ENCODE measurements around the gene ARVCF. TPM values are rescaled to one million over a fixed set of nuclear protein-coding genes. Genes with fewer than 3 reads are reported as not detected.

The ARVCF gene
- total RNA-seq, 1 experiment from 2014 or later, result 4.2 TPM

GRCh38 chr22:20029550-20030225 lies 13.1 kb upstream of the ARVCF start:
- no peak for DNase-seq
- H3K36me3 ChIP-seq, result no peaks in the 10 kb centered on the region
- H3K4me1 ChIP-seq, result no peaks in the 10 kb centered on the region
- H3K27me3 ChIP-seq, result no peaks in the 10 kb centered on the region
- no peak overlapping the region for H3K27ac ChIP-seq
- H3K4me3 ChIP-seq, result no peak overlapping the region
- H3K9me3 ChIP-seq (replicated peaks), result no peaks in the 10 kb centered on the region

GRCh38 chr22:20028855-20029549 lies 12.4 kb upstream of the ARVCF start:
- Histone ChIP-seq H3K4me3 (no peak overlapping the region), H3K4me1 (no peaks in the 10 kb centered on the region), H3K27ac (no peak overlapping the region), H3K36me3 (no peaks in the 10 kb centered on the region), H3K9me3 (replicated peaks) (no peaks in the 10 kb centered on the region), H3K27me3 (no peaks in the 10 kb centered on the region)
- no peak for DNase-seq

- Histone ChIP-seq H3K9me3 (replicated peaks) (no peaks in the 10 kb centered on the region), H3K27me3 (no peaks in the 10 kb centered on the region), H3K27ac (no peak overlapping the region), H3K4me3 (no peak overlapping the region), H3K4me1 (no peaks in the 10 kb centered on the region), H3K36me3 (no peaks in the 10 kb centered on the region)
- DNase-seq, result peak in 1 of 2 experiments; percentile 45
Measured at GRCh38 chr22:20027966-20028854, 11.6 kb upstream of the ARVCF start.

GRCh38 chr22:20026996-20027601 lies 10.5 kb upstream of the ARVCF start:
- Histone ChIP-seq H3K4me1 (no peaks in the 10 kb centered on the region; the same call in 1 of the 2 replicates), H3K27ac (no peak overlapping the region), H3K4me3 (no peak overlapping the region), H3K27me3 (no peaks in the 10 kb centered on the region), H3K36me3 (no peaks in the 10 kb centered on the region), H3K9me3 (replicated peaks) (no peaks in the 10 kb centered on the region)
- DNase-seq, result no peak

GRCh38 chr22:20026204-20026908 lies 9.7 kb upstream of the ARVCF start:
- Histone ChIP-seq H3K27me3 (no peaks in the 10 kb centered on the region), H3K27ac (no peak overlapping the region), H3K4me1 (peaks cover 4% of the 10 kb centered on the region; the same call in 1 of the 2 replicates), H3K4me3 (no peak overlapping the region), H3K9me3 (replicated peaks) (no peaks in the 10 kb centered on the region), H3K36me3 (no peaks in the 10 kb centered on the region)
- no peak for DNase-seq

- Histone ChIP-seq H3K27ac (no peak overlapping the region), H3K4me3 (no peak overlapping the region), H3K9me3 (replicated peaks) (no peaks in the 10 kb centered on the region), H3K4me1 (peaks cover 4% of the 10 kb centered on the region; the same call in 1 of the 2 replicates), H3K36me3 (no peaks in the 10 kb centered on the region), H3K27me3 (no peaks in the 10 kb centered on the region)
- no peak for DNase-seq
Measured at GRCh38 chr22:20025401-20026203, 9.0 kb upstream of the ARVCF start.

- Histone ChIP-seq H3K27ac (no peak overlapping the region), H3K36me3 (no peaks in the 10 kb centered on the region), H3K4me3 (no peak overlapping the region), H3K4me1 (peaks cover 4% of the 10 kb centered on the region; the same call in 1 of the 2 replicates), H3K27me3 (no peaks in the 10 kb centered on the region), H3K9me3 (replicated peaks) (no peaks in the 10 kb centered on the region)
- DNase-seq, result no peak
Measured at GRCh38 chr22:20024650-20025397, 8.2 kb upstream of the ARVCF start.

GRCh38 chr22:20024225-20024624 lies 7.6 kb upstream of the ARVCF start:
- peaks cover 4% of the 10 kb centered on the region; the same call in 1 of the 2 replicates for H3K4me1 ChIP-seq
- DNase-seq, result no peak
- no peak overlapping the region for H3K4me3 ChIP-seq
- no peak overlapping the region for H3K27ac ChIP-seq
- no peaks in the 10 kb centered on the region for H3K27me3 ChIP-seq
- no peaks in the 10 kb centered on the region for H3K9me3 ChIP-seq (replicated peaks)
- H3K36me3 ChIP-seq, result no peaks in the 10 kb centered on the region

- no peaks in the 10 kb centered on the region for H3K36me3 ChIP-seq
- H3K4me3 ChIP-seq, result no peak overlapping the region
- no peaks in the 10 kb centered on the region for H3K9me3 ChIP-seq (replicated peaks)
- H3K27ac ChIP-seq, result no peak overlapping the region
- no peaks in the 10 kb centered on the region for H3K27me3 ChIP-seq
- H3K4me1 ChIP-seq, result peaks cover 4% of the 10 kb centered on the region; the same call in 1 of the 2 replicates
- no peak for DNase-seq
Measured at GRCh38 chr22:20022978-20023613, 6.5 kb upstream of the ARVCF start.

- H3K36me3 ChIP-seq, result no peaks in the 10 kb centered on the region
- H3K4me3 ChIP-seq, result no peak overlapping the region
- H3K27ac ChIP-seq, result no peak overlapping the region
- no peaks in the 10 kb centered on the region for H3K9me3 ChIP-seq (replicated peaks)
- no peak for DNase-seq
- H3K4me1 ChIP-seq, result peaks cover 4% of the 10 kb centered on the region; the same call in 1 of the 2 replicates
- peaks cover 1% of the 10 kb centered on the region; the same call in 1 of the 2 replicates for H3K27me3 ChIP-seq
Measured at GRCh38 chr22:20022231-20022977, 5.8 kb upstream of the ARVCF start.

GRCh38 chr22:20021196-20022181 lies 4.9 kb upstream of the ARVCF start:
- peak; percentile 31 to 38 for DNase-seq

More at GRCh38 chr22:20021196-20022181, 4.9 kb upstream of the ARVCF start:
- Histone ChIP-seq H3K4me3 (peak overlapping the region; percentile 76), H3K27ac (no peak overlapping the region), H3K27me3 (peaks cover 6% of the 10 kb centered on the region; the same call in 1 of the 2 replicates), H3K4me1 (peaks cover 4% of the 10 kb centered on the region; the same call in 1 of the 2 replicates), H3K9me3 (replicated peaks) (no peaks in the 10 kb centered on the region), H3K36me3 (no peaks in the 10 kb centered on the region)

All from SJCRH30 (cell line).